ENCODE measurements around the gene SPATA13.
A peak's percentile ranks its signal among the peaks of the same experiment; 100 is the strongest.

The SPATA13 gene

GRCh38 chr13:24228852-24229458 is 68.4 kb downstream of the SPATA13 start:
- FAIRE-seq: no peak
- DNase-seq (ENCODE audit: insufficient read length, low spot score): no peak
- TF ChIP-seq CTCF (IDR thresholded peaks at IDR 0.05; ENCODE audit: insufficient read depth, missing control alignments): peak; percentile 88

- no peak for TF ChIP-seq CTCF (IDR thresholded peaks at IDR 0.05; ENCODE audit: insufficient read depth, missing control alignments)
- DNase-seq (ENCODE audit: insufficient read length, low spot score) (no peak), FAIRE-seq (no peak)
Measured at GRCh38 chr13:24230428-24231072, 70.0 kb downstream of the SPATA13 start.

GRCh38 chr13:24231377-24231776 is 70.9 kb downstream of the SPATA13 start:
- DNase-seq (ENCODE audit: insufficient read length, low spot score) (no peak), FAIRE-seq (no peak)
- no peak for TF ChIP-seq CTCF (IDR thresholded peaks at IDR 0.05; ENCODE audit: insufficient read depth, missing control alignments)

- FAIRE-seq (no peak), DNase-seq (ENCODE audit: insufficient read length, low spot score) (no peak)
- TF ChIP-seq CTCF (IDR thresholded peaks at IDR 0.05; ENCODE audit: insufficient read depth, missing control alignments): no peak
Measured at GRCh38 chr13:24232037-24232436, 71.5 kb downstream of the SPATA13 start.

GRCh38 chr13:24232474-24232873 is 72.0 kb downstream of the SPATA13 start:
- FAIRE-seq: no peak
- TF ChIP-seq CTCF (IDR thresholded peaks at IDR 0.05; ENCODE audit: insufficient read depth, missing control alignments): no peak

GRCh38 chr13:24233351-24233901 is 72.9 kb downstream of the SPATA13 start:
- DNase-seq (ENCODE audit: insufficient read length, low spot score) (no peak), FAIRE-seq (no peak)
- TF ChIP-seq CTCF (IDR thresholded peaks at IDR 0.05; ENCODE audit: insufficient read depth, missing control alignments): no peak

More at GRCh38 chr13:24232474-24232873, 72.0 kb downstream of the SPATA13 start:
- DNase-seq (ENCODE audit: insufficient read length, low spot score): no peak
